ENCODE measurements around the gene KLF6. TPM values are rescaled to one million over a fixed set of nuclear protein-coding genes. Genes with fewer than 3 reads are reported as not detected.

The KLF6 gene
- total RNA-seq, 1 experiment from 2014 or later = 27.7 TPM

DNA sequence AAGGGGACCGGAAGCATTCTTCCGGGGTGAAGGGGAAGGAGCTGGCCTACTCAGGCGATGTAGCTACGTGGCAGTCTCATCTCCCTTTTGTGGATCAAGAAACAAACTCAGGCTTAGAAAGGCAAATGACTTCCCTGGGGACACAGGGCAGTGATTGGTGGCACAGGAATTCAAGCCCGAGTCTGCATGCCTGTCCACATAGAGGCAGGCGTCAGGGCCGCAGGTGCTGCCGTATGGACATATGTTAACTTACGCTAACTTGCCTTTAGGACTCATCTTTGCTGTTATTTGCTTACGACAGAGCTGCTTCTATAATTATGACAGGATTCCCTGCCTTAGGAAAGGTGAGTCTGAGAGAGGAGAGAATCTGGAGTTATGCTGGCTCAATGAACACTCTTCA is 42.3 kb upstream of the KLF6 start:
- H3F3A ChIP-seq (ENCODE audit: insufficient read depth, low read depth) = peaks cover 9% of the 10 kb centered on the region; the same call in 1 of the 2 replicates
- no TSS peak for BruUV-seq (replicated peaks)
- intact Hi-C loops (cut with micrococcal nuclease; ENCODE audit: unreplicated experiment) = loop anchor here (1.0 to 5.0 kb wide), 4 partner anchors 9 to 515 kb away; no protein-coding TSS in a partner anchor
- H3K9me3 ChIP-seq (ENCODE audit: insufficient read depth, low read depth) = no peaks in the 10 kb centered on the region
- H3K36me3 ChIP-seq (ENCODE audit: low read depth) = no peaks in the 10 kb centered on the region
- no peaks in the 10 kb centered on the region for H3K79me2 ChIP-seq (ENCODE audit: low read depth)
- CTCF ChIA-PET = no interaction called here
- no peak for DNase-seq
- POLR2A ChIA-PET (ENCODE audit: unreplicated experiment) = no interaction called here
- H3K4me2 ChIP-seq = no peak overlapping the region
- H3K9me2 ChIP-seq (ENCODE audit: insufficient read depth) = no peaks in the 10 kb centered on the region
- TF ChIP-seq, protein P1, sequence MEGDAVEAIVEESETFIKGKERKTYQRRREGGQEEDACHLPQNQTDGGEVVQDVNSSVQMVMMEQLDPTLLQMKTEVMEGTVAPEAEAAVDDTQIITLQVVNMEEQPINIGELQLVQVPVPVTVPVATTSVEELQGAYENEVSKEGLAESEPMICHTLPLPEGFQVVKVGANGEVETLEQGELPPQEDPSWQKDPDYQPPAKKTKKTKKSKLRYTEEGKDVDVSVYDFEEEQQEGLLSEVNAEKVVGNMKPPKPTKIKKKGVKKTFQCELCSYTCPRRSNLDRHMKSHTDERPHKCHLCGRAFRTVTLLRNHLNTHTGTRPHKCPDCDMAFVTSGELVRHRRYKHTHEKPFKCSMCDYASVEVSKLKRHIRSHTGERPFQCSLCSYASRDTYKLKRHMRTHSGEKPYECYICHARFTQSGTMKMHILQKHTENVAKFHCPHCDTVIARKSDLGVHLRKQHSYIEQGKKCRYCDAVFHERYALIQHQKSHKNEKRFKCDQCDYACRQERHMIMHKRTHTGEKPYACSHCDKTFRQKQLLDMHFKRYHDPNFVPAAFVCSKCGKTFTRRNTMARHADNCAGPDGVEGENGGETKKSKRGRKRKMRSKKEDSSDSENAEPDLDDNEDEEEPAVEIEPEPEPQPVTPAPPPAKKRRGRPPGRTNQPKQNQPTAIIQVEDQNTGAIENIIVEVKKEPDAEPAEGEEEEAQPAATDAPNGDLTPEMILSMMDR (conservative IDR thresholded peaks at IDR 0.05) = no peak
- TF ChIP-seq EZH2 (IDR thresholded peaks at IDR 0.05; ENCODE audit: low read depth) = no peak
- H3K27me3 ChIP-seq (ENCODE audit: insufficient read depth, low read depth) = no peaks in the 10 kb centered on the region
- no peak overlapping the region for H2AFZ ChIP-seq
- H3K27ac ChIP-seq = no peak overlapping the region
- H3K4me3 ChIP-seq = no peak overlapping the region
- H3K4me1 ChIP-seq (replicated peaks; ENCODE audit: insufficient read depth) = peaks cover 31% of the 10 kb centered on the region
- no peaks in the 10 kb centered on the region for H4K20me1 ChIP-seq (ENCODE audit: insufficient read depth)

DNA sequence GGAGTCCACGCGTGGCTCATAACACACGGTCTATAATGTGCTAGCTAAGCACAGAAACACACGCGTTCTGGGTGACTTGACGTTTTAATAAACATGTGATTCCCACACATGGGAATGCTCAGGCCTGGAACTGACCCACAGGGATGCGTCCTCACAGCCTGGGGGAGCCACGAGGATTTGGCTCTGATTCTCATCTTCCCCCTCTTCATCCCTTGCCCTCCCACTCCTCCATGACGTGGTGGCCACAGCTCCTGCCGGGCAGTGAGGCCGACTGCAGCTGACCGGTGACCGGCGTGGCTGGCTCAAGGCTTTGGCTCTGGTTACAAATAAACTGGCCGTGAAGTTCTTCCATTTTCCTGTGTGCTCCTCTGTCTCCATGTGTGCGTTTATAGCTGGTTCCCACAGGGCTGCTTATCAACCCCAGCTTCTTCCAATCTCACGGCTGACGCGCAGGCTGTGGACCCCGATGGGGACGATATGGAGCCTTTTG is 40.9 kb upstream of the KLF6 start:
- H3K36me3 ChIP-seq (ENCODE audit: low read depth) = no peaks in the 10 kb centered on the region
- H3K4me1 ChIP-seq (replicated peaks; ENCODE audit: insufficient read depth) = peaks cover 26% of the 10 kb centered on the region
- H3K4me2 ChIP-seq = peak overlapping the region; percentile 57
- no peaks in the 10 kb centered on the region for H4K20me1 ChIP-seq (ENCODE audit: insufficient read depth)
- CTCF ChIA-PET = no interaction called here
- no peak overlapping the region for H3K4me3 ChIP-seq
- peak overlapping the region; percentile 77 for H3K27ac ChIP-seq
- H2AFZ ChIP-seq = no peak overlapping the region
- TF ChIP-seq EZH2 (IDR thresholded peaks at IDR 0.05; ENCODE audit: low read depth) = no peak
- TF ChIP-seq, protein P1 (conservative IDR thresholded peaks at IDR 0.05) = no peak
- peaks cover 9% of the 10 kb centered on the region; the same call in 1 of the 2 replicates for H3F3A ChIP-seq (ENCODE audit: insufficient read depth, low read depth)
- intact Hi-C loops (cut with micrococcal nuclease; ENCODE audit: unreplicated experiment) = loop anchor here (1.0 to 5.0 kb wide), 6 partner anchors 16 to 516 kb away; partner anchors contain the start of gene KLF6
- no peaks in the 10 kb centered on the region for H3K9me3 ChIP-seq (ENCODE audit: insufficient read depth, low read depth)
- H3K27me3 ChIP-seq (ENCODE audit: insufficient read depth, low read depth) = no peaks in the 10 kb centered on the region
- no peaks in the 10 kb centered on the region for H3K79me2 ChIP-seq (ENCODE audit: low read depth)
- DNase-seq = no peak
- no peaks in the 10 kb centered on the region for H3K9me2 ChIP-seq (ENCODE audit: insufficient read depth)
- POLR2A ChIA-PET (ENCODE audit: unreplicated experiment) = no interaction called here
- no TSS peak for BruUV-seq (replicated peaks)

DNA sequence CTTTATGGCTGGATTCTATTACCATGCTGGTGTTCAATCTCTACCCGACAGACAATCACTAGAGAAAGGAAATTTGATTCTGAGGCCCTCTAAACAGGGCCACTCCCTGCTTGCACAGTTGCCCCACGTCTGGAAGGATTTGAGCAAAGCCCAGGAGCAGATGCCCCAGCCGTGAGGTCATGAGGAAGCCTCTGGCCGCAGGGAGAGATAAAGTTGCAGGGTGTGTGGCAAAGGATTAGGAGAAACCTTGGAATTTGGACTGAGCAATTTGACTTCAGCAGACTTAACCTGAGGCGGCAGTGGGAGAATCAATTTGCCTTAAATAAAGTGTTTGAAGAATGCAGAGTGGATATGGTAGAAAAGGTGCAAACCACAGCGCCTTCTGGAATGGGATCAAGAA is 40.2 kb upstream of the KLF6 start:
- CTCF ChIA-PET = no interaction called here
- H3K4me2 ChIP-seq = peak overlapping the region; percentile 57

More for the DNA sequence above, 40.2 kb upstream of the KLF6 start:
- Histone ChIP-seq H3K4me1 (replicated peaks; ENCODE audit: insufficient read depth) (peaks cover 22% of the 10 kb centered on the region), H4K20me1 (ENCODE audit: insufficient read depth) (no peaks in the 10 kb centered on the region), H3K79me2 (ENCODE audit: low read depth) (no peaks in the 10 kb centered on the region), H3K36me3 (ENCODE audit: low read depth) (no peaks in the 10 kb centered on the region), H2AFZ (no peak overlapping the region), H3K27me3 (ENCODE audit: insufficient read depth, low read depth) (no peaks in the 10 kb centered on the region), H3K27ac (peak overlapping the region; percentile 77), H3K9me2 (ENCODE audit: insufficient read depth) (no peaks in the 10 kb centered on the region), H3F3A (ENCODE audit: insufficient read depth, low read depth) (peaks cover 9% of the 10 kb centered on the region; the same call in 1 of the 2 replicates), H3K9me3 (ENCODE audit: insufficient read depth, low read depth) (no peaks in the 10 kb centered on the region), H3K4me3 (no peak overlapping the region)
- no peak for TF ChIP-seq EZH2 (IDR thresholded peaks at IDR 0.05; ENCODE audit: low read depth)
- TF ChIP-seq, protein P1 (conservative IDR thresholded peaks at IDR 0.05) = no peak
- intact Hi-C loops (cut with micrococcal nuclease; ENCODE audit: unreplicated experiment) = loop anchor here (1.0 to 5.0 kb wide), 6 partner anchors 15 to 517 kb away; partner anchors contain the start of gene KLF6
- peak; percentile 88 to 92 for DNase-seq
- POLR2A ChIA-PET (ENCODE audit: unreplicated experiment) = interaction anchor here (0.6 to 0.7 kb wide), 2 partner anchors 146 to 437 kb away, joined by 3 to 9 read pairs; no protein-coding TSS in a partner anchor
- no TSS peak for BruUV-seq (replicated peaks)
